Liver (tissue), 9 donors: ENCODE measurements around the gene PPP1R1A. TPM values are rescaled to one million over a fixed set of nuclear protein-coding genes. Genes with fewer than 3 reads are reported as not detected.

ENCODE experiments used
- DNase-seq: peaks from one replicate; pipeline ENCODE4 v3.0.0-alpha.2; 2017; ENCODE audit warnings: low spot score
- H3K27ac ChIP-seq, 2 donors: one replicate each; pipeline ENCODE4 v1.7.0; 2013; ENCODE audit warnings: inconsistent platforms in 2 of 2, low read length in 2 of 2, control low read depth in 1 of 2, low read depth in 1 of 2, mild to moderate bottlenecking in 1 of 2
- H3K27me3 ChIP-seq, 4 donors: one replicate each; pipeline versions ENCODE4 v1.6.1 to v1.7.0; 2013; ENCODE audit warnings: low read length in 3 of 4, inconsistent platforms in 1 of 4, mild to moderate bottlenecking in 1 of 4, moderate library complexity in 1 of 4; ENCODE audit not compliant: control insufficient read depth in 4 of 4, insufficient read depth in 4 of 4
- H3K36me3 ChIP-seq, 4 donors: one replicate each; pipeline versions ENCODE4 v1.6.1 to v1.7.0; 2013; ENCODE audit warnings: low read length in 3 of 4, mild to moderate bottlenecking in 3 of 4, low read depth in 1 of 4, moderate library complexity in 1 of 4; ENCODE audit not compliant: control insufficient read depth in 4 of 4, insufficient read depth in 3 of 4
- H3K4me1 ChIP-seq, 4 donors: one replicate each; pipeline versions ENCODE4 v1.6.1 to v1.7.0; 2013; ENCODE audit warnings: low read length in 3 of 4, mild to moderate bottlenecking in 3 of 4, moderate library complexity in 1 of 4; ENCODE audit not compliant: control insufficient read depth in 4 of 4, insufficient read depth in 4 of 4
- H3K4me3 ChIP-seq, 3 donors: one replicate each; pipeline versions ENCODE4 v1.6.1 to v1.7.0; 2013; ENCODE audit warnings: low read length in 3 of 3, control low read depth in 1 of 3, low read depth in 1 of 3, mild to moderate bottlenecking in 1 of 3
- H3K9ac ChIP-seq, 2 donors: one replicate each; pipeline ENCODE4 v1.7.0; 2013; ENCODE audit warnings: low read length in 2 of 2, mild to moderate bottlenecking in 2 of 2, moderate library complexity in 2 of 2, control low read depth in 1 of 2, low read depth in 1 of 2
- H3K9me3 ChIP-seq, 4 donors: one replicate each; pipeline versions ENCODE4 v1.6.1 to v1.7.0; 2013; ENCODE audit warnings: low read length in 3 of 4; ENCODE audit not compliant: control insufficient read depth in 4 of 4
- ATF3 ChIP-seq: IDR thresholded peaks from 2 replicates; pipeline ENCODE4 v1.6.1; 2016; ENCODE audit warnings: antibody characterized with exemption
- EGR1 ChIP-seq, 2 donors: IDR thresholded peaks; 2 replicates each; pipeline ENCODE4 v1.6.1; 2016 to 2018; ENCODE audit warnings: antibody characterized with exemption in 2 of 2, low read depth in 2 of 2
- FOXA1 ChIP-seq: IDR thresholded peaks from 2 replicates; pipeline ENCODE4 v1.6.1; 2016; ENCODE audit warnings: antibody characterized with exemption
- FOXA2 ChIP-seq: IDR thresholded peaks from 2 replicates; pipeline ENCODE4 v1.6.1; 2016; ENCODE audit warnings: antibody characterized with exemption
- HNF4A ChIP-seq, 2 donors: conservative IDR thresholded peaks; 2 replicates each; pipeline ENCODE4 v1.6.1; 2016; ENCODE audit warnings: antibody characterized with exemption in 2 of 2, mild to moderate bottlenecking in 2 of 2
- HNF4G ChIP-seq: IDR thresholded peaks from 2 replicates; pipeline ENCODE4 v1.6.1; 2016; ENCODE audit warnings: antibody characterized with exemption
- RAD21 ChIP-seq, 2 donors: IDR thresholded peaks; 2 replicates each; pipeline ENCODE4 v1.6.1; 2016; ENCODE audit warnings: antibody characterized with exemption in 2 of 2, mild to moderate bottlenecking in 2 of 2
- REST ChIP-seq: IDR thresholded peaks from 2 replicates; pipeline ENCODE4 v1.6.1; 2016; ENCODE audit warnings: antibody characterized with exemption, mild to moderate bottlenecking
- RXRA ChIP-seq, 2 donors: IDR thresholded peaks; 2 replicates each; pipeline ENCODE4 v1.6.1; 2017 to 2018; ENCODE audit warnings: antibody characterized with exemption in 2 of 2, mild to moderate bottlenecking in 1 of 2
- SP1 ChIP-seq: IDR thresholded peaks from 2 replicates; pipeline ENCODE4 v1.6.1; 2018; ENCODE audit warnings: antibody characterized with exemption, mild to moderate bottlenecking
- TAF1 ChIP-seq: conservative IDR thresholded peaks from 2 replicates; pipeline ENCODE4 v1.6.1; 2016; ENCODE audit warnings: antibody characterized with exemption, mild to moderate bottlenecking
- YY1 ChIP-seq: IDR thresholded peaks from 2 replicates; pipeline ENCODE4 v1.6.1; 2016; ENCODE audit warnings: antibody characterized with exemption, mild to moderate bottlenecking
- ZBTB33 ChIP-seq: IDR thresholded peaks from 2 replicates; pipeline ENCODE4 v1.6.1; 2016; ENCODE audit warnings: antibody characterized with exemption
- WGBS: extraction: QIAGEN DNeasy Blood & Tissue Kit; methylation state at CpG from one replicate; pipeline ENCODE4 v1.1.7; 2013; 5-methylcytosine and 5-hydroxymethylcytosine counted together
- polyA plus RNA-seq, 2 donors: library from polyadenylated mRNA; stranded (reverse) in 1 of 2; unstranded in 1 of 2; fragments of 200-250 nt in 1 of 2; fragments of >200 nt in 1 of 2; fragmentation: Nextera tagmentation in 1 of 2; extraction: Ambion mirVana in 1 of 2; gene quantifications; one replicate each; pipeline versions ENCODE4 v1.2.1 to v1.2.3, GENCODE V29; 2013 to 2015
- total RNA-seq, 2 donors: library from RNA; depleted of rRNA; stranded (reverse); fragments of >200 nt; gene quantifications; one replicate each; pipeline ENCODE4 v1.2.3, GENCODE V29; 2014
- TF ChIP-seq, protein P1 (sequence below): IDR thresholded peaks from 2 replicates; pipeline ENCODE4 v1.6.1; 2016; ENCODE audit warnings: antibody characterized with exemption
- TF ChIP-seq, protein P2 (sequence below): fragments of 150-350 bp; IDR thresholded peaks from 2 replicates; pipeline ENCODE4 v1.5.1; 2017; ENCODE audit warnings: improper control_type of control experiment, low read depth, low read length; ENCODE audit not compliant: missing input control
- donor health status: healthy.
- donor health status: healthy.
- donor health status: healthy.
- donor health status: healthy.
- donor health status: healthy.

The PPP1R1A gene
- total and polyA plus RNA-seq, 4 donors, result 8.1 to 182 (median 43.8) TPM

DNA sequence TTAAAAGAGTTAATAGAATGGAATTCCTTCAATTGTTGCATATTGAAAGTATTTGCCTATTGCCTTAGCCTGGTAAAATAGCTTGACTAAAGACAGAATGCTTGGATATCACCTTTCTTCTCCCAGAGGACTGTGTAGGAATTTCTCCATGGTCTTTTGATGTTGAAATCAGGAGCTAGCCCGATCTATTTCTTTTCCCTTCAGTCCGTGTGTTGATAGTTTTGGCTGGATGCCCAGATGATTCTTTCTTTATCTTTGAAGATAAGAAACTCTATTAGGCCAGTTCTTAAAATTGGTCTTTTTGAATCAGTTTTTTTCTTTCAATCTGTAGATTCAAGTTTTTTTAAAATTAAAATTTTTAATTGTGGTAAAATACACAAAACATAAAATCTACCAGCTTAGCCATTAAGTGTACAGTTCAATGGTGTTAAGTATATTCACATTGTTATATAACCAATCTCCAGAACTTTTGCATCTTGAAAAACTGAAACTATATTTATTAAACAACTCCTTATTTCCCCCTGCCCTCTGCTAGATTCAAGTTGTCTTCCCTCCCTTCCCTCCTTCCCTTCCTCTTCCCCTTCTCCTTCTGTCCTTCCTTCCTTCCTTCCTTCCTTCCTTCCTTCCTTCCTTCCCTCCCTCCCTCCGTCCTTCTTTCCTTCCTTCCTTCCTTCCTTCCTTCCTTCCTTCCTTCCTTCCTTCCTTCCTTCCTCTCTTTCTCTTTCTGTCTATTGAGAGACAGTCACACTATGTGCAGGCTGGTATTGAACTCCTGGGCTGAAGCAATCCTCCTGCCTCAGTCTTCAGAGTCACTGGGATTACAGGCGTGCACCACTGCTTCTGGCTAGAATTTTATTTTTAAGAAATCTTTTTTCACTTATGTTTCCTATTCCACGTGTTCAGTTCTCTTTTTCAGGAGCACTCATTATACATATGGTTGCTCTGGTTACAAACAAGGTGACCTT is 36.1 kb upstream of the PPP1R1A start:
- Histone ChIP-seq H3K36me3 (no peaks in the 10 kb centered on the region), H3K9ac (no peak overlapping the region), H3K27me3 (no peaks in the 10 kb centered on the region), H3K4me1 (no peaks in the 10 kb centered on the region), H3K9me3 (peaks cover 0 to 5% (median 2%) of the 10 kb centered on the region in 4 donors), H3K4me3 (no peak overlapping the region), H3K27ac (no peak overlapping the region)
- TF ChIP-seq FOXA2 (no peak), TAF1 (no peak), EGR1 (IDR thresholded peaks at IDR 0.05; ENCODE audit: low read depth in 2 of 2) (no peak), ZBTB33 (no peak), REST (no peak), FOXA1 (no peak), SP1 (no peak), YY1 (no peak), RXRA (IDR thresholded peaks at IDR 0.05) (no peak)
- TF ChIP-seq, protein P1, sequence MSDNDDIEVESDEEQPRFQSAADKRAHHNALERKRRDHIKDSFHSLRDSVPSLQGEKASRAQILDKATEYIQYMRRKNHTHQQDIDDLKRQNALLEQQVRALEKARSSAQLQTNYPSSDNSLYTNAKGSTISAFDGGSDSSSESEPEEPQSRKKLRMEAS, result no peak
- TF ChIP-seq, protein P2, sequence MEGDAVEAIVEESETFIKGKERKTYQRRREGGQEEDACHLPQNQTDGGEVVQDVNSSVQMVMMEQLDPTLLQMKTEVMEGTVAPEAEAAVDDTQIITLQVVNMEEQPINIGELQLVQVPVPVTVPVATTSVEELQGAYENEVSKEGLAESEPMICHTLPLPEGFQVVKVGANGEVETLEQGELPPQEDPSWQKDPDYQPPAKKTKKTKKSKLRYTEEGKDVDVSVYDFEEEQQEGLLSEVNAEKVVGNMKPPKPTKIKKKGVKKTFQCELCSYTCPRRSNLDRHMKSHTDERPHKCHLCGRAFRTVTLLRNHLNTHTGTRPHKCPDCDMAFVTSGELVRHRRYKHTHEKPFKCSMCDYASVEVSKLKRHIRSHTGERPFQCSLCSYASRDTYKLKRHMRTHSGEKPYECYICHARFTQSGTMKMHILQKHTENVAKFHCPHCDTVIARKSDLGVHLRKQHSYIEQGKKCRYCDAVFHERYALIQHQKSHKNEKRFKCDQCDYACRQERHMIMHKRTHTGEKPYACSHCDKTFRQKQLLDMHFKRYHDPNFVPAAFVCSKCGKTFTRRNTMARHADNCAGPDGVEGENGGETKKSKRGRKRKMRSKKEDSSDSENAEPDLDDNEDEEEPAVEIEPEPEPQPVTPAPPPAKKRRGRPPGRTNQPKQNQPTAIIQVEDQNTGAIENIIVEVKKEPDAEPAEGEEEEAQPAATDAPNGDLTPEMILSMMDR, result no peak
- DNase-seq, result no peak
- 48% methylated on average over 5 of the region's 5 CpGs for WGBS

DNA sequence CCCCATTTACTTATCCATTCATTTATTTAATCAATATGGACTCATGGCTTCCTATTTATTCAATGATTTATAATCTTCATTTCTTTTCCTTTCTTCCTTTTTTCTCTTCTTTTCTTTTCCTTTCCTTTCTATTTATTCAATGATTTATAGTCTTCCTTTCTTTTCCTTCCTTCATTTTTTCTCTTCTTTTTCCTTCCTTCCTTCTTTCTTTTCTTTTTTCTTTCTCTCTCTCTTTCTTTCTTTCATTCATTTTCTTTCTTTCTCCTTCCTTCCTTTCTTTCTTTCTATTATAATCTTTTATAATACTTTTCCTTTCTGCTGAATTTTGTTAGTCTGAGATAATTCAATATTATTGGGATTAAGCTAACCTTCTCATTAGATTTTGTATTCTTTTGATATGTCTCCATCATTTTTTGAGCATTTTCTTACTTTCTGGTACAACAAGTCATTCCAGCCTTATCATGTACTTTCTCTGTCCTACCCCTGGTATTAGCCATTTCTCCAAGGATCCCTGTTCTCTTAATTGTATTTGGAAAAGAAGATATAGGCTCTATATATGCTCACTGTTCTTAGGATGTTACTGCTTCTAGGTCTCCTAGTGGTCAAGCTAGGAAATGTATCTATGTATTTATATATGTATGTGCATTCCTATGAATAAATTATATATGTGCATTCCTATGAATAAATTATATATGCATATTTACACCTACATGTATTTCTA is 34.2 kb upstream of the PPP1R1A start:
- H3K27me3 ChIP-seq, result no peaks in the 10 kb centered on the region
- no peaks in the 10 kb centered on the region for H3K4me1 ChIP-seq
- peaks cover 0 to 2% (median 2%) of the 10 kb centered on the region in 4 donors for H3K9me3 ChIP-seq
- no peaks in the 10 kb centered on the region for H3K36me3 ChIP-seq
- no peak for DNase-seq
- no peak overlapping the region for H3K27ac ChIP-seq
- no peak overlapping the region for H3K9ac ChIP-seq
- H3K4me3 ChIP-seq, result no peak overlapping the region
- TF ChIP-seq HNF4A (conservative IDR thresholded peaks at IDR 0.05) (no peak), FOXA2 (no peak), ATF3 (no peak), HNF4G (no peak), RAD21 (IDR thresholded peaks at IDR 0.05) (no peak)
- TF ChIP-seq, protein P1, result no peak
- TF ChIP-seq, protein P2, result no peak
